K562 (cell line): Measurements from ENCODE around the gene TENM4. TPM values are rescaled to one million over a fixed set of nuclear protein-coding genes. Genes with fewer than 3 reads are reported as not detected.
A peak's percentile ranks its signal among the peaks of the same experiment; 100 is the strongest.

Experiments used
- ATAC-seq: fragments of 200-7000 bp; cut with Tn5 transposase; 3 replicates; pipeline ENCODE4 v1.9.1; 2020; ENCODE audit warnings: moderate library complexity
- BruUV-seq: library from RNA; stranded (reverse); fragments of 400-500 nt; replicated peaks from 2 replicates; lab custom pipeline; 2021; lab: Mats Ljungman, UMichigan
- CTCF ChIA-PET: fragments of 300-600 bp; formaldehyde crosslinking; extraction: SDS; loops from one replicate; lab custom pipeline; 2021; ENCODE audit warnings: low intra/inter-chr PET ratio; lab: Yijun Ruan, JAX
- POLR2A ChIA-PET: fragments of 300-600, 350-650 bp; sonication (Branson Sonifier 250); formaldehyde crosslinking; extraction: SDS; loops from one replicate; lab custom pipeline; 2021; ENCODE audit warnings: antibody characterized with exemption, inconsistent platforms; lab: Yijun Ruan, JAX
- DNase-seq, 4 experiments: peaks; one replicate each; pipeline versions ENCODE4 v3.0.0 to v3.0.0-alpha.2; 2011 to 2018; ENCODE audit warnings: low spot score in 3 of 4, mixed read lengths in 3 of 4; ENCODE audit errors: extremely low read depth in 1 of 4
- FAIRE-seq: peaks from 2 replicates; lab custom pipeline; 2011; peaks lifted over from hg19 to GRCh38; lab: Jason Lieb, UNC
- H2AFZ ChIP-seq: 2 replicates; pipeline ENCODE4 v1.6.0; 2011; ENCODE audit warnings: low read depth, low read length, control low read depth, inconsistent platforms
- H3K27ac ChIP-seq: fragments of 200-600 bp; 3 replicates; pipeline ENCODE4 v1.8.0; 2011; ENCODE audit warnings: low read depth, mild to moderate bottlenecking, control low read depth, inconsistent platforms, low read length, moderate library complexity, mixed read lengths; ENCODE audit errors: extremely low read depth
- H3K27me3 ChIP-seq, 2 experiments: fragments of 300-600 bp in 1 of 2; 2 replicates in 1 of 2; 3 replicates in 1 of 2; pipeline versions ENCODE4 v1.6.0 to v1.8.0; 2011; ENCODE audit warnings: inconsistent platforms in 2 of 2, low read length in 2 of 2, mild to moderate bottlenecking in 1 of 2, mixed read lengths in 1 of 2, moderate library complexity in 1 of 2; ENCODE audit not compliant: control insufficient read depth in 2 of 2, insufficient read depth in 2 of 2
- H3K36me3 ChIP-seq: fragments of 300-600 bp; 3 replicates; pipeline ENCODE4 v1.8.0; 2011; ENCODE audit warnings: mild to moderate bottlenecking, low read length, inconsistent platforms; ENCODE audit not compliant: control insufficient read depth, insufficient read depth
- H3K4me1 ChIP-seq, 2 experiments: fragments of 200-600 bp in 1 of 2; replicated peaks in 1 of 2; 2 replicates in 1 of 2; 3 replicates in 1 of 2; pipeline versions ENCODE4 v1.5.1 to v1.8.0; 2011; ENCODE audit warnings: inconsistent platforms in 2 of 2, low read length in 2 of 2, mild to moderate bottlenecking in 1 of 2, mixed read lengths in 1 of 2, moderate library complexity in 1 of 2; ENCODE audit not compliant: control insufficient read depth in 2 of 2, insufficient read depth in 2 of 2
- H3K4me2 ChIP-seq: 2 replicates; pipeline ENCODE4 v1.6.1; 2011; ENCODE audit warnings: low read length, control low read depth, inconsistent platforms, mixed read lengths; ENCODE audit not compliant: insufficient read depth
- H3K4me3 ChIP-seq: fragments of 200-600 bp; sonication (generic), shearing (Covaris generic); 2 replicates; pipeline ENCODE4 v1.5.1; 2016; ENCODE audit warnings: control low read depth, inconsistent platforms
- H3K79me2 ChIP-seq: fragments of 200-600 bp; 3 replicates; pipeline ENCODE4 v1.8.0; 2011; ENCODE audit warnings: low read length, inconsistent platforms; ENCODE audit not compliant: control insufficient read depth, insufficient read depth
- H3K9ac ChIP-seq, 2 experiments: 2 replicates each; pipeline versions ENCODE4 v1.6.0 to v1.6.1; 2011; ENCODE audit warnings: low read depth in 2 of 2, low read length in 2 of 2, control low read depth in 1 of 2, inconsistent platforms in 1 of 2, mild to moderate bottlenecking in 1 of 2, mixed read lengths in 1 of 2; ENCODE audit not compliant: insufficient read depth in 1 of 2
- H3K9me1 ChIP-seq: one replicate; pipeline ENCODE4 v1.6.0; 2011; ENCODE audit warnings: inconsistent platforms, mild to moderate bottlenecking, low read length, moderate library complexity; ENCODE audit not compliant: control insufficient read depth, insufficient read depth
- H3K9me3 ChIP-seq: replicated peaks from 2 replicates; pipeline ENCODE4 v1.5.1; 2011; ENCODE audit warnings: low read depth, low read length, inconsistent platforms; ENCODE audit not compliant: control insufficient read depth, insufficient read depth
- H4K20me1 ChIP-seq: replicated peaks from 2 replicates; pipeline ENCODE4 v1.6.1; 2011; ENCODE audit warnings: low read length, inconsistent platforms, mixed read lengths; ENCODE audit not compliant: control insufficient read depth, insufficient read depth
- PHF21A ChIP-seq: fragments of 450-650 bp; IDR thresholded peaks from 2 replicates; pipeline ENCODE4 v1.6.1; 2017; ENCODE audit warnings: low read depth, borderline replicate concordance
- ZNF655 ChIP-seq: fragments of 250-450 bp; sonication (Bioruptor Pico); IDR thresholded peaks from 2 replicates; pipeline ENCODE4 v1.5.0; 2021
- WGBS: fragments of 100-300 bp; shearing (Covaris generic); methylation state at CpG from one replicate; pipeline ENCODE4 v1.1.6; 2016; ENCODE audit warnings: low coverage, mixed read lengths; ENCODE audit not compliant: insufficient coverage; ENCODE audit errors: missing lambda C conversion rate; 5-methylcytosine and 5-hydroxymethylcytosine counted together
- in situ Hi-C: fragments of 300-500 bp; cut with MboI; formaldehyde crosslinking; loops from 4 replicates; pipeline ENCODE4 v1.15.0; 2018; ENCODE audit warnings: inconsistent platforms, mixed read lengths
- intact Hi-C: fragments of 100-400 bp; cut with micrococcal nuclease; formaldehyde crosslinking; loops from 2 replicates; pipeline ENCODE4 v1.14.2; 2022
- polyA plus RNA-seq, 8 experiments: library from polyadenylated mRNA; depleted of rRNA in 4 of 8; stranded (reverse) in 5 of 8; unstranded in 3 of 8; fragments of >200 nt; fragmentation: Nextera tagmentation in 2 of 8; fragmentation: Illumina TruSeq in 1 of 8; extraction: Ambion mirVana in 2 of 8; extraction: Trizol in 1 of 8; gene quantifications; 2 replicates each; pipeline versions ENCODE4 v1.2.1 to v1.2.3, GENCODE V29; 2011 to 2014; ENCODE audit warnings: inconsistent platforms in 1 of 8, missing spikeins in 1 of 8
- total RNA-seq, 7 experiments: library from RNA; depleted of rRNA in 6 of 7; stranded (reverse); fragments of >200 nt in 6 of 7; fragmentation: Illumina TruSeq in 2 of 7; extraction: Trizol in 2 of 7; gene quantifications; 2 replicates each; pipeline versions ENCODE4 v1.2.1 to v1.2.3, GENCODE V29; 2011 to 2021; ENCODE audit warnings: low replicate concordance in 1 of 7
- TF ChIP-seq, protein P1 (sequence below): fragments of 450-650 bp; IDR thresholded peaks from 2 replicates; pipeline ENCODE4 v1.6.1; 2016; ENCODE audit warnings: missing biosample characterization, missing genetic modification characterization
- TF ChIP-seq, protein P2 (sequence below), 2 experiments: fragments of 450-650 bp; IDR thresholded peaks; 2 replicates each; pipeline ENCODE4 v1.6.1; 2018; ENCODE audit warnings: mild to moderate bottlenecking in 2 of 2, low read depth in 1 of 2; ENCODE audit not compliant: partially characterized antibody in 2 of 2
- TF ChIP-seq, protein P3 (sequence below), 2 experiments: fragments of 450-650 bp; formaldehyde crosslinking in 1 of 2; IDR thresholded peaks; 2 replicates each; pipeline versions ENCODE4 v1.4.0 to v1.6.1; 2014 to 2020; ENCODE audit warnings: mild to moderate bottlenecking in 2 of 2, borderline replicate concordance in 1 of 2, low read depth in 1 of 2

Gene TENM4
- total and polyA plus RNA-seq, 9 of the 15 experiments (the other 6 are each of a cell fraction or from before 2014, with no cell fraction given) = 0.16 TPM; not detected in 8

- ATAC-seq = no peak
- Histone ChIP-seq H3K79me2 (no peaks in the 10 kb centered on the region), H3K36me3 (no peaks in the 10 kb centered on the region), H3K4me1 (no peaks in the 10 kb centered on the region), H3K4me3 (no peak overlapping the region), H3K9ac (no peak overlapping the region), H3K9me1 (no peaks in the 10 kb centered on the region), H3K4me2 (no peak overlapping the region), H3K27me3 (no peaks in the 10 kb centered on the region), H3K9me3 (no peaks in the 10 kb centered on the region), H4K20me1 (peaks cover 4% of the 10 kb centered on the region; the same call in 1 of the 2 replicates), H2AFZ (no peak overlapping the region), H3K27ac (no peak overlapping the region)
- no TSS peak for BruUV-seq
- 0% methylated on average over 5 of the region's 5 CpGs for WGBS
- CTCF ChIA-PET = no interaction called here
- POLR2A ChIA-PET = no interaction called here
- intact Hi-C loops = no loop called here
- in situ Hi-C loops = no loop called here
- DNase-seq = peak in 3 of 4 experiments; percentile 3 to 15 (median 11)
- FAIRE-seq = no peak
- no peak for TF ChIP-seq ZNF655 (CRISPR knock-in tag)
- TF ChIP-seq, protein P1, sequence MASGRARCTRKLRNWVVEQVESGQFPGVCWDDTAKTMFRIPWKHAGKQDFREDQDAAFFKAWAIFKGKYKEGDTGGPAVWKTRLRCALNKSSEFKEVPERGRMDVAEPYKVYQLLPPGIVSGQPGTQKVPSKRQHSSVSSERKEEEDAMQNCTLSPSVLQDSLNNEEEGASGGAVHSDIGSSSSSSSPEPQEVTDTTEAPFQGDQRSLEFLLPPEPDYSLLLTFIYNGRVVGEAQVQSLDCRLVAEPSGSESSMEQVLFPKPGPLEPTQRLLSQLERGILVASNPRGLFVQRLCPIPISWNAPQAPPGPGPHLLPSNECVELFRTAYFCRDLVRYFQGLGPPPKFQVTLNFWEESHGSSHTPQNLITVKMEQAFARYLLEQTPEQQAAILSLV (tag) = no peak
- TF ChIP-seq PHF21A = no peak
- TF ChIP-seq, protein P2, sequence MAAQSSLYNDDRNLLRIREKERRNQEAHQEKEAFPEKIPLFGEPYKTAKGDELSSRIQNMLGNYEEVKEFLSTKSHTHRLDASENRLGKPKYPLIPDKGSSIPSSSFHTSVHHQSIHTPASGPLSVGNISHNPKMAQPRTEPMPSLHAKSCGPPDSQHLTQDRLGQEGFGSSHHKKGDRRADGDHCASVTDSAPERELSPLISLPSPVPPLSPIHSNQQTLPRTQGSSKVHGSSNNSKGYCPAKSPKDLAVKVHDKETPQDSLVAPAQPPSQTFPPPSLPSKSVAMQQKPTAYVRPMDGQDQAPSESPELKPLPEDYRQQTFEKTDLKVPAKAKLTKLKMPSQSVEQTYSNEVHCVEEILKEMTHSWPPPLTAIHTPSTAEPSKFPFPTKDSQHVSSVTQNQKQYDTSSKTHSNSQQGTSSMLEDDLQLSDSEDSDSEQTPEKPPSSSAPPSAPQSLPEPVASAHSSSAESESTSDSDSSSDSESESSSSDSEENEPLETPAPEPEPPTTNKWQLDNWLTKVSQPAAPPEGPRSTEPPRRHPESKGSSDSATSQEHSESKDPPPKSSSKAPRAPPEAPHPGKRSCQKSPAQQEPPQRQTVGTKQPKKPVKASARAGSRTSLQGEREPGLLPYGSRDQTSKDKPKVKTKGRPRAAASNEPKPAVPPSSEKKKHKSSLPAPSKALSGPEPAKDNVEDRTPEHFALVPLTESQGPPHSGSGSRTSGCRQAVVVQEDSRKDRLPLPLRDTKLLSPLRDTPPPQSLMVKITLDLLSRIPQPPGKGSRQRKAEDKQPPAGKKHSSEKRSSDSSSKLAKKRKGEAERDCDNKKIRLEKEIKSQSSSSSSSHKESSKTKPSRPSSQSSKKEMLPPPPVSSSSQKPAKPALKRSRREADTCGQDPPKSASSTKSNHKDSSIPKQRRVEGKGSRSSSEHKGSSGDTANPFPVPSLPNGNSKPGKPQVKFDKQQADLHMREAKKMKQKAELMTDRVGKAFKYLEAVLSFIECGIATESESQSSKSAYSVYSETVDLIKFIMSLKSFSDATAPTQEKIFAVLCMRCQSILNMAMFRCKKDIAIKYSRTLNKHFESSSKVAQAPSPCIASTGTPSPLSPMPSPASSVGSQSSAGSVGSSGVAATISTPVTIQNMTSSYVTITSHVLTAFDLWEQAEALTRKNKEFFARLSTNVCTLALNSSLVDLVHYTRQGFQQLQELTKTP (IDR thresholded peaks at IDR 0.05; ENCODE audit: low read depth in 1 of 2, partially characterized antibody in 2 of 2) = peak in 1 of 2 experiments; percentile 31
- TF ChIP-seq, protein P3, sequence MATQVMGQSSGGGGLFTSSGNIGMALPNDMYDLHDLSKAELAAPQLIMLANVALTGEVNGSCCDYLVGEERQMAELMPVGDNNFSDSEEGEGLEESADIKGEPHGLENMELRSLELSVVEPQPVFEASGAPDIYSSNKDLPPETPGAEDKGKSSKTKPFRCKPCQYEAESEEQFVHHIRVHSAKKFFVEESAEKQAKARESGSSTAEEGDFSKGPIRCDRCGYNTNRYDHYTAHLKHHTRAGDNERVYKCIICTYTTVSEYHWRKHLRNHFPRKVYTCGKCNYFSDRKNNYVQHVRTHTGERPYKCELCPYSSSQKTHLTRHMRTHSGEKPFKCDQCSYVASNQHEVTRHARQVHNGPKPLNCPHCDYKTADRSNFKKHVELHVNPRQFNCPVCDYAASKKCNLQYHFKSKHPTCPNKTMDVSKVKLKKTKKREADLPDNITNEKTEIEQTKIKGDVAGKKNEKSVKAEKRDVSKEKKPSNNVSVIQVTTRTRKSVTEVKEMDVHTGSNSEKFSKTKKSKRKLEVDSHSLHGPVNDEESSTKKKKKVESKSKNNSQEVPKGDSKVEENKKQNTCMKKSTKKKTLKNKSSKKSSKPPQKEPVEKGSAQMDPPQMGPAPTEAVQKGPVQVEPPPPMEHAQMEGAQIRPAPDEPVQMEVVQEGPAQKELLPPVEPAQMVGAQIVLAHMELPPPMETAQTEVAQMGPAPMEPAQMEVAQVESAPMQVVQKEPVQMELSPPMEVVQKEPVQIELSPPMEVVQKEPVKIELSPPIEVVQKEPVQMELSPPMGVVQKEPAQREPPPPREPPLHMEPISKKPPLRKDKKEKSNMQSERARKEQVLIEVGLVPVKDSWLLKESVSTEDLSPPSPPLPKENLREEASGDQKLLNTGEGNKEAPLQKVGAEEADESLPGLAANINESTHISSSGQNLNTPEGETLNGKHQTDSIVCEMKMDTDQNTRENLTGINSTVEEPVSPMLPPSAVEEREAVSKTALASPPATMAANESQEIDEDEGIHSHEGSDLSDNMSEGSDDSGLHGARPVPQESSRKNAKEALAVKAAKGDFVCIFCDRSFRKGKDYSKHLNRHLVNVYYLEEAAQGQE (IDR thresholded peaks at IDR 0.05; ENCODE audit: borderline replicate concordance) = peak; percentile 96
- TF ChIP-seq, protein P3 (CRISPR knock-in tag; IDR thresholded peaks at IDR 0.05; ENCODE audit: low read depth) = peak; percentile 88
These were observed 580.0 kb downstream of the TENM4 start for GRCh38 chr11:78860720-78861422.
